A673 (cell line): ENCODE results near the gene ADGRD1. TPM values are rescaled to one million over a fixed set of nuclear protein-coding genes. Genes with fewer than 3 reads are reported as not detected.

ENCODE experiments used
- BruUV-seq: library from RNA; stranded (reverse); fragments of 400-500 nt; replicated peaks from 2 replicates; lab custom pipeline; 2021; lab: Mats Ljungman, UMichigan
- CTCF ChIA-PET: fragments of 300-600 bp; sonication (Branson Sonifier 250); formaldehyde crosslinking; loops from one replicate; lab custom pipeline; 2022; ENCODE audit warnings: antibody characterized with exemption; lab: Charles Lee
- POLR2A ChIA-PET: fragments of 300-600 bp; sonication (Branson Sonifier 250); formaldehyde crosslinking; loops from one replicate; lab custom pipeline; 2022; ENCODE audit warnings: antibody characterized with exemption; ENCODE audit not compliant: low non-redundant PET; lab: Charles Lee
- DNase-seq: peaks from one replicate; pipeline ENCODE4 v3.0.0-alpha.2; 2015; ENCODE audit warnings: low spot score
- H3K27ac ChIP-seq: fragments of 200-600 bp; sonication (generic); 2 replicates; pipeline ENCODE4 v1.5.1; 2016; ENCODE audit warnings: mixed run types, low read depth, mild to moderate bottlenecking, mixed read lengths, antibody characterized with exemption, low read length; ENCODE audit not compliant: poor library complexity, severe bottlenecking
- H3K27me3 ChIP-seq: fragments of 200-600 bp; sonication (generic); replicated peaks from 2 replicates; pipeline ENCODE4 v1.6.1; 2017; ENCODE audit warnings: mixed run types, low read depth, mild to moderate bottlenecking, mixed read lengths, antibody characterized with exemption, low read length; ENCODE audit not compliant: insufficient read depth, poor library complexity
- H3K36me3 ChIP-seq: fragments of 200-600 bp; sonication (generic); 2 replicates; pipeline ENCODE4 v1.6.1; 2016; ENCODE audit warnings: mixed run types, mild to moderate bottlenecking, mixed read lengths, antibody characterized with exemption, low read length; ENCODE audit not compliant: insufficient read depth, poor library complexity, severe bottlenecking
- H3K4me1 ChIP-seq: fragments of 200-600 bp; sonication (generic); 2 replicates; pipeline ENCODE4 v1.6.1; 2017; ENCODE audit warnings: mixed run types, mild to moderate bottlenecking, mixed read lengths, antibody characterized with exemption, low read length; ENCODE audit not compliant: insufficient read depth, poor library complexity, severe bottlenecking
- H3K4me3 ChIP-seq: fragments of 200-600 bp; sonication (generic); 2 replicates; pipeline ENCODE4 v1.5.1; 2016; ENCODE audit warnings: low read depth, mixed run types, mild to moderate bottlenecking, mixed read lengths, low read length; ENCODE audit not compliant: poor library complexity, severe bottlenecking
- H3K9me3 ChIP-seq: fragments of 200-600 bp; sonication (generic); 2 replicates; pipeline ENCODE4 v1.6.1; 2016; ENCODE audit warnings: mixed run types, low read depth, mild to moderate bottlenecking, mixed read lengths, antibody characterized with exemption, low read length; ENCODE audit not compliant: poor library complexity, severe bottlenecking
- CTCF ChIP-seq: fragments of 300-800, 200-600 bp; sonication (generic); conservative IDR thresholded peaks from 2 replicates; pipeline ENCODE4 v1.5.1; 2017; ENCODE audit warnings: low read depth, mild to moderate bottlenecking, antibody characterized with exemption, low read length, moderate library complexity, mixed read lengths
- EZH2 ChIP-seq: fragments of 200-600 bp; sonication (generic); IDR thresholded peaks from 2 replicates; pipeline ENCODE4 v1.6.1; 2017; ENCODE audit warnings: borderline replicate concordance, low read depth, mild to moderate bottlenecking, mixed read lengths, antibody characterized with exemption, low read length; ENCODE audit not compliant: poor library complexity, severe bottlenecking
- intact Hi-C: fragments of 100-400 bp; cut with micrococcal nuclease; formaldehyde crosslinking; loops from one replicate; pipeline ENCODE4 v1.10.0; 2022; ENCODE audit not compliant: unreplicated experiment
- total RNA-seq: library from RNA; stranded (reverse); gene quantifications from 2 replicates; pipeline ENCODE4 v1.2.3, GENCODE V29; 2021

ADGRD1 gene
- total RNA-seq, 1 experiment from 2014 or later, result not detected

- ChIA-PET CTCF (no interaction called here), POLR2A (no interaction called here)
- DNase-seq, result no peak
- Histone ChIP-seq H3K27me3 (no peaks in the 10 kb centered on the region), H3K27ac (no peak overlapping the region), H3K36me3 (no peaks in the 10 kb centered on the region), H3K9me3 (no peaks in the 10 kb centered on the region), H3K4me1 (peaks cover 5% of the 10 kb centered on the region), H3K4me3 (no peak overlapping the region)
- BruUV-seq, result no TSS peak
- TF ChIP-seq EZH2 (no peak), CTCF (no peak)
- intact Hi-C loops, result no loop called here
Measured at GRCh38 chr12:131129839-131130238, 176.1 kb downstream of the ADGRD1 start.

GRCh38 chr12:131130311-131130911 is 176.7 kb downstream of the ADGRD1 start:
- H3K4me1 ChIP-seq, result peaks cover 5% of the 10 kb centered on the region
- H3K4me3 ChIP-seq, result no peak overlapping the region
- H3K27me3 ChIP-seq, result no peaks in the 10 kb centered on the region
- intact Hi-C loops, result no loop called here
- no TSS peak for BruUV-seq
- no peak overlapping the region for H3K27ac ChIP-seq
- DNase-seq, result no peak
- ChIA-PET CTCF (no interaction called here), POLR2A (no interaction called here)
- no peaks in the 10 kb centered on the region for H3K36me3 ChIP-seq
- no peaks in the 10 kb centered on the region for H3K9me3 ChIP-seq
- TF ChIP-seq CTCF (no peak), EZH2 (no peak)

GRCh38 chr12:131131077-131131807 is 177.5 kb downstream of the ADGRD1 start:
- ChIA-PET CTCF (interaction anchor here (1.3 kb wide), 2 partner anchors 14 to 215 kb away, joined by 3 to 15 read pairs; no protein-coding TSS in a partner anchor), POLR2A (interaction anchor here (0.5 kb wide), 1 partner anchor 595 kb away, joined by 3 read pairs; no protein-coding TSS in a partner anchor)
- TF ChIP-seq EZH2, result no peak
- TF ChIP-seq CTCF, result no peak
- Histone ChIP-seq H3K9me3 (no peaks in the 10 kb centered on the region), H3K4me1 (peaks cover 5% of the 10 kb centered on the region), H3K4me3 (no peak overlapping the region), H3K36me3 (no peaks in the 10 kb centered on the region), H3K27me3 (no peaks in the 10 kb centered on the region), H3K27ac (no peak overlapping the region)
- intact Hi-C loops, result no loop called here
- DNase-seq, result no peak
- BruUV-seq, result no TSS peak
